H9 (cell line): ENCODE data around the gene KLHL34. TPM values are rescaled to one million over a fixed set of nuclear protein-coding genes. Genes with fewer than 3 reads are reported as not detected.

Experiments used
- DNase-seq: peaks from one replicate; pipeline ENCODE4 v3.0.0-alpha.2; 2017
- H2AFZ ChIP-seq: one replicate; pipeline ENCODE4 v1.6.1; 2013; ENCODE audit warnings: mild to moderate bottlenecking, low read length, control low read depth, moderate library complexity
- H2AK5ac ChIP-seq: 2 replicates; pipeline ENCODE4 v1.6.1; 2013; ENCODE audit warnings: low read length, control low read depth, mixed read lengths; ENCODE audit not compliant: insufficient read length
- H2BK120ac ChIP-seq: one replicate; pipeline ENCODE4 v1.6.1; 2013; ENCODE audit warnings: low read depth, mild to moderate bottlenecking, low read length, control low read depth, inconsistent platforms; ENCODE audit not compliant: poor library complexity, severe bottlenecking
- H2BK12ac ChIP-seq: 2 replicates; pipeline ENCODE4 v1.6.1; 2013; ENCODE audit warnings: low read length, control low read depth, mixed read lengths, low read depth; ENCODE audit not compliant: insufficient read length
- H2BK15ac ChIP-seq: 2 replicates; pipeline ENCODE4 v1.6.1; 2013; ENCODE audit warnings: low read depth, low read length, control low read depth
- H2BK20ac ChIP-seq: one replicate; pipeline ENCODE4 v1.6.1; 2013; ENCODE audit warnings: low read depth, mild to moderate bottlenecking, low read length, control low read depth, inconsistent platforms; ENCODE audit not compliant: poor library complexity, severe bottlenecking
- H2BK5ac ChIP-seq: 2 replicates; pipeline ENCODE4 v1.6.1; 2013; ENCODE audit warnings: low read length, control low read depth, mixed read lengths; ENCODE audit not compliant: insufficient read length
- H3K14ac ChIP-seq: 2 replicates; pipeline ENCODE4 v1.6.1; 2013; ENCODE audit warnings: low read length, control low read depth; ENCODE audit not compliant: insufficient read depth
- H3K18ac ChIP-seq: 2 replicates; pipeline ENCODE4 v1.6.1; 2013; ENCODE audit warnings: low read depth, mild to moderate bottlenecking, mixed read lengths, low read length, control low read depth; ENCODE audit not compliant: insufficient read length
- H3K23ac ChIP-seq: 2 replicates; pipeline ENCODE4 v1.6.1; 2013; ENCODE audit warnings: low read length, control low read depth, mixed read lengths, low read depth; ENCODE audit not compliant: insufficient read length
- H3K23me2 ChIP-seq: 2 replicates; pipeline ENCODE4 v1.6.1; 2013; ENCODE audit warnings: low read depth, mild to moderate bottlenecking, mixed read lengths, low read length, control low read depth; ENCODE audit not compliant: insufficient read length, poor library complexity, severe bottlenecking
- H3K27ac ChIP-seq: 2 replicates; pipeline ENCODE4 v1.5.1; 2013; ENCODE audit warnings: low read length, control low read depth, mixed read lengths, low read depth; ENCODE audit not compliant: insufficient read length
- H3K27me3 ChIP-seq: 2 replicates; pipeline ENCODE4 v1.6.1; 2013; ENCODE audit warnings: low read length, control low read depth, inconsistent platforms; ENCODE audit not compliant: insufficient read depth
- H3K4ac ChIP-seq: 2 replicates; pipeline ENCODE4 v1.6.1; 2013; ENCODE audit warnings: low read depth, mild to moderate bottlenecking, control low read depth, inconsistent platforms, low read length, moderate library complexity
- H3K4me1 ChIP-seq: 2 replicates; pipeline ENCODE4 v1.6.1; 2013; ENCODE audit warnings: low read length, control low read depth, inconsistent platforms; ENCODE audit not compliant: insufficient read depth
- H3K4me2 ChIP-seq: 2 replicates; pipeline ENCODE4 v1.6.1; 2013; ENCODE audit warnings: low read length, control low read depth, mixed read lengths; ENCODE audit not compliant: insufficient read length, insufficient read depth
- H3K56ac ChIP-seq: 2 replicates; pipeline ENCODE4 v1.6.1; 2013; ENCODE audit warnings: low read depth, mild to moderate bottlenecking, mixed read lengths, low read length, control low read depth; ENCODE audit not compliant: insufficient read length
- H3K79me1 ChIP-seq: 2 replicates; pipeline ENCODE4 v1.6.1; 2013; ENCODE audit warnings: low read depth, mild to moderate bottlenecking, moderate library complexity, low read length, control low read depth, inconsistent platforms; ENCODE audit not compliant: insufficient read depth, poor library complexity, severe bottlenecking
- H3K79me2 ChIP-seq: 2 replicates; pipeline ENCODE4 v1.6.1; 2013; ENCODE audit warnings: low read length, control low read depth, inconsistent platforms; ENCODE audit not compliant: insufficient read depth
- H3K9ac ChIP-seq: 2 replicates; pipeline ENCODE4 v1.6.1; 2013; ENCODE audit warnings: low read length, control low read depth, mixed read lengths; ENCODE audit not compliant: insufficient read length; ENCODE audit errors: extremely low read depth
- H3K9me3 ChIP-seq: one replicate; pipeline ENCODE4 v1.6.1; 2013; ENCODE audit warnings: low read depth, low read length, inconsistent platforms; ENCODE audit not compliant: control insufficient read depth
- H3T11ph ChIP-seq: one replicate; pipeline ENCODE4 v1.6.1; 2013; ENCODE audit warnings: mild to moderate bottlenecking, low read length, control low read depth, inconsistent platforms
- H4K20me1 ChIP-seq: one replicate; pipeline ENCODE4 v1.6.1; 2013; ENCODE audit not compliant: control insufficient read depth, insufficient read length, insufficient read depth
- H4K5ac ChIP-seq: 2 replicates; pipeline ENCODE4 v1.6.1; 2013; ENCODE audit warnings: low read depth, mild to moderate bottlenecking, mixed read lengths, low read length, control low read depth; ENCODE audit not compliant: insufficient read length
- H4K8ac ChIP-seq: replicated peaks from 2 replicates; pipeline ENCODE4 v1.6.1; 2013; ENCODE audit warnings: low read length, control low read depth, mixed read lengths, low read depth; ENCODE audit not compliant: insufficient read length
- H4K91ac ChIP-seq: 2 replicates; pipeline ENCODE4 v1.6.1; 2013; ENCODE audit warnings: low read depth, mild to moderate bottlenecking, moderate library complexity, mixed read lengths, low read length, control low read depth; ENCODE audit not compliant: insufficient read length
- H3K27ac Mint-ChIP-seq, 3 experiments: 2 replicates in 2 of 3; 3 replicates in 1 of 3; pipeline ENCODE4 v1.8.0; 2020 to 2021; ENCODE audit warnings: mixed read lengths in 3 of 3, mild to moderate bottlenecking in 1 of 3, moderate library complexity in 1 of 3
- H3K27me3 Mint-ChIP-seq: 2 replicates; pipeline ENCODE4 v1.8.0; 2021; ENCODE audit warnings: low read depth, mild to moderate bottlenecking, moderate library complexity, mixed read lengths
- H3K36me3 Mint-ChIP-seq, 3 experiments: 2 replicates in 2 of 3; 3 replicates in 1 of 3; pipeline ENCODE4 v1.8.0; 2020 to 2021; ENCODE audit warnings: low read depth in 3 of 3, mixed read lengths in 3 of 3; ENCODE audit not compliant: insufficient read depth in 1 of 3
- H3K4me1 Mint-ChIP-seq, 2 experiments: 2 replicates each; pipeline ENCODE4 v1.8.0; 2020; ENCODE audit warnings: mixed read lengths in 2 of 2
- H3K4me3 Mint-ChIP-seq, 2 experiments: 2 replicates in 1 of 2; 3 replicates in 1 of 2; pipeline ENCODE4 v1.8.0; 2020 to 2021; ENCODE audit warnings: mild to moderate bottlenecking in 2 of 2, mixed read lengths in 2 of 2, moderate library complexity in 1 of 2
- H3K9me3 Mint-ChIP-seq, 2 experiments: 2 replicates in 1 of 2; 3 replicates in 1 of 2; pipeline ENCODE4 v1.8.0; 2020; ENCODE audit warnings: mild to moderate bottlenecking in 2 of 2, mixed read lengths in 2 of 2, moderate library complexity in 1 of 2
- CTCF ChIP-seq: fragments of 200-600 bp; sonication (generic); conservative IDR thresholded peaks from 3 replicates; pipeline ENCODE4 v1.8.0; 2021; ENCODE audit warnings: antibody characterized with exemption, mild to moderate bottlenecking
- WGBS: extraction: QIAGEN DNeasy Blood & Tissue Kit; methylation state at CpG from one replicate; pipeline ENCODE4 v1.1.7; 2013; ENCODE audit warnings: missing lambda C conversion rate, low lambda C conversion rate, mixed read lengths; ENCODE audit not compliant: insufficient read length; ENCODE audit errors: extremely low coverage; 5-methylcytosine and 5-hydroxymethylcytosine counted together
- total RNA-seq: library from RNA; stranded (reverse); gene quantifications from 2 replicates; pipeline ENCODE4 v1.2.1, GENCODE V29; 2021

Gene KLHL34
- total RNA-seq, 1 experiment from 2014 or later = not detected

GRCh38 chrX:21674430-21675186, 16.5 kb upstream of the KLHL34 start:
- H3K79me2 ChIP-seq = no peaks in the 10 kb centered on the region
- Mint-ChIP-seq H3K27ac (no peak overlapping the region), H3K36me3 (no peaks in the 10 kb centered on the region), H3K27me3 (0 out of 2 replicates have a peak, but pooled peaks cover 2% of the 10 kb centered on the region), H3K9me3 (peaks cover 0 to 22% of the 10 kb centered on the region in 2 experiments; a peak in 2 of 5 replicates), H3K4me3 (no peak overlapping the region), H3K4me1 (peaks cover 13 to 14% of the 10 kb centered on the region in 2 experiments)
- H3K4ac ChIP-seq = no peak overlapping the region
- no peaks in the 10 kb centered on the region for H3K4me1 ChIP-seq
- no peak overlapping the region for H3K9ac ChIP-seq
- no peak for TF ChIP-seq CTCF
- H2BK120ac ChIP-seq = no peak overlapping the region
- no peak overlapping the region for H3K14ac ChIP-seq
- no peak overlapping the region for H3K23ac ChIP-seq
- peaks cover 23% of the 10 kb centered on the region for H3K9me3 ChIP-seq
- H3K79me1 ChIP-seq = no peaks in the 10 kb centered on the region
- no peak overlapping the region for H2AK5ac ChIP-seq
- H4K20me1 ChIP-seq = no peaks in the 10 kb centered on the region
- no peak overlapping the region for H3K4me2 ChIP-seq
- no peaks in the 10 kb centered on the region for H3K23me2 ChIP-seq
- no CpG with 5 or more reads among the region's 4 CpGs for WGBS
- H2BK5ac ChIP-seq = no peak overlapping the region
- no peak overlapping the region for H2BK20ac ChIP-seq
- no peak overlapping the region for H2BK12ac ChIP-seq
- no peak overlapping the region for H3K18ac ChIP-seq
- no peak overlapping the region for H2AFZ ChIP-seq
- no peak overlapping the region for H3T11ph ChIP-seq
- H3K27ac ChIP-seq = no peak overlapping the region
- H4K5ac ChIP-seq = no peak overlapping the region
- DNase-seq = no peak
- no peak overlapping the region for H2BK15ac ChIP-seq
- no peak overlapping the region for H4K8ac ChIP-seq
- H4K91ac ChIP-seq = no peak overlapping the region
- no peak overlapping the region for H3K56ac ChIP-seq
- H3K27me3 ChIP-seq = no peaks in the 10 kb centered on the region
